Stimulated activated naive CD8-positive, alpha-beta T cell treated with anti-CD3 and anti-CD28 coated beads, Interleukin-15, Interleukin-2, amounts not matched to agents 100 U/mL and 50 U/mL, for 24 hours (primary cell): ENCODE measurements around the gene RXFP3.
"Not testable (repeated sequence)": the region's sequence is repeated elsewhere in the genome, so short reads cannot be mapped to it uniquely, and the experiment has no call there.

ENCODE experiments used
- ATAC-seq: fragments of 150-1000 bp; cut with Tn5 transposase; one replicate; pipeline ENCODE4 v1.10.0; 2021
- DNase-seq: peaks from one replicate; pipeline ENCODE4 v3.0.0; 2021

Gene RXFP3

DNA sequence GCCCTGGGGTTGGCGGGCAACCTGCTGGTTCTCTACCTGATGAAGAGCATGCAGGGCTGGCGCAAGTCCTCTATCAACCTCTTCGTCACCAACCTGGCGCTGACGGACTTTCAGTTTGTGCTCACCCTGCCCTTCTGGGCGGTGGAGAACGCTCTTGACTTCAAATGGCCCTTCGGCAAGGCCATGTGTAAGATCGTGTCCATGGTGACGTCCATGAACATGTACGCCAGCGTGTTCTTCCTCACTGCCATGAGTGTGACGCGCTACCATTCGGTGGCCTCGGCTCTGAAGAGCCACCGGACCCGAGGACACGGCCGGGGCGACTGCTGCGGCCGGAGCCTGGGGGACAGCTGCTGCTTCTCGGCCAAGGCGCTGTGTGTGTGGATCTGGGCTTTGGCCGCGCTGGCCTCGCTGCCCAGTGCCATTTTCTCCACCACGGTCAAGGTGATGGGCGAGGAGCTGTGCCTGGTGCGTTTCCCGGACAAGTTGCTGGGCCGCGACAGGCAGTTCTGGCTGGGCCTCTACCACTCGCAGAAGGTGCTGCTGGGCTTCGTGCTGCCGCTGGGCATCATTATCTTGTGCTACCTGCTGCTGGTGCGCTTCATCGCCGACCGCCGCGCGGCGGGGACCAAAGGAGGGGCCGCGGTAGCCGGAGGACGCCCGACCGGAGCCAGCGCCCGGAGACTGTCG lies 976 bp downstream of the RXFP3 start:
- ATAC-seq (no peak), DNase-seq (no peak)

DNA sequence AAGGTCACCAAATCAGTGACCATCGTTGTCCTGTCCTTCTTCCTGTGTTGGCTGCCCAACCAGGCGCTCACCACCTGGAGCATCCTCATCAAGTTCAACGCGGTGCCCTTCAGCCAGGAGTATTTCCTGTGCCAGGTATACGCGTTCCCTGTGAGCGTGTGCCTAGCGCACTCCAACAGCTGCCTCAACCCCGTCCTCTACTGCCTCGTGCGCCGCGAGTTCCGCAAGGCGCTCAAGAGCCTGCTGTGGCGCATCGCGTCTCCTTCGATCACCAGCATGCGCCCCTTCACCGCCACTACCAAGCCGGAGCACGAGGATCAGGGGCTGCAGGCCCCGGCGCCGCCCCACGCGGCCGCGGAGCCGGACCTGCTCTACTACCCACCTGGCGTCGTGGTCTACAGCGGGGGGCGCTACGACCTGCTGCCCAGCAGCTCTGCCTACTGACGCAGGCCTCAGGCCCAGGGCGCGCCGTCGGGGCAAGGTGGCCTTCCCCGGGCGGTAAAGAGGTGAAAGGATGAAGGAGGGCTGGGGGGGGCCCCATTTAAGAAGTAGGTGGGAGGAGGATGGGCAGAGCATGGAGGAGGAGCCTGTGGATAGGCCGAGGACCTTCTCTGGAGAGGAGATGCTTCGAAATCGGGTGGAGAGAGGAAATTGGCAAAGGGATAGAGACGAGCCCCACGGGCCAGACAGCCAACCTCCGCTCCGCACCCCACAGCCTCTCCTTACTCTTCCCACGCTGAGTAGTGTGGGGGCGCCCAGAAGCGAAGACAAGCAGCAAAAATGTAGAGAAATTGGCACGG lies 1.7 kb downstream of the RXFP3 start:
- ATAC-seq (no peak), DNase-seq (no peak)

DNA sequence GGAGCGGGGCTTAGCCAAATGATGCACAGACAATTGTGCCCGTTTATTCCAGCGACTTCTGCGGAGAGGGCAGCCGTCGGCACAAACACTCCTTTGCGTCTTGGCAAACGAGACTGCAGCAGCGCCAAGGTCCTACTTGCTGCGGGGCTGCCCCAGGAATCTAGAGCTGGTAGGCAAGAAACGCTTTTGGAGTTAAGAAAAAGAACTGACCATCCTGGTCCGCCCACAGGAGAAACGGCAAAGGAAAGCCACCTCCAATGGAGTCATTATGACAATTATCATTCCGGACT lies 2.3 kb downstream of the RXFP3 start:
- ATAC-seq (no peak), DNase-seq (no peak)

DNA sequence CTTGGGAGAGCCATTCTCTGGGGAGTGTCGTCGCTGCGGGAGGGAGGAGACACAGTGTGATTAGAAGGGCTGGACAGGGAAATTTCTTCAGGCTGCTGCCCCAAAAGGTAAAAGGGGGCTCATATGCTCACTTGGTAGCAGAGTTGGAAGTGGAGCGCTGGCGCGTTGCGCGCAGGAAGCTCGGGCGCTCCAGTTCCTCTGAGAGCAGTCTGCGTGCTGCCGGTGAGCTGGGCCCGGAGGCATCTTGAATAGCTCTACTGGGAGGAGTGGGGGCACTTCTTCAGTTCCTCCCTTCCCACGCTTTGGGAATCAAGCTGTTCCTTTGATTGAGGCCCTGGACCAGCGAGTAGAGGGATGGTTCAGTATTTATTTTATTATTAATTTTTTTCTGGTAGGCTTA lies 2.7 kb downstream of the RXFP3 start:
- no peak for DNase-seq

DNA sequence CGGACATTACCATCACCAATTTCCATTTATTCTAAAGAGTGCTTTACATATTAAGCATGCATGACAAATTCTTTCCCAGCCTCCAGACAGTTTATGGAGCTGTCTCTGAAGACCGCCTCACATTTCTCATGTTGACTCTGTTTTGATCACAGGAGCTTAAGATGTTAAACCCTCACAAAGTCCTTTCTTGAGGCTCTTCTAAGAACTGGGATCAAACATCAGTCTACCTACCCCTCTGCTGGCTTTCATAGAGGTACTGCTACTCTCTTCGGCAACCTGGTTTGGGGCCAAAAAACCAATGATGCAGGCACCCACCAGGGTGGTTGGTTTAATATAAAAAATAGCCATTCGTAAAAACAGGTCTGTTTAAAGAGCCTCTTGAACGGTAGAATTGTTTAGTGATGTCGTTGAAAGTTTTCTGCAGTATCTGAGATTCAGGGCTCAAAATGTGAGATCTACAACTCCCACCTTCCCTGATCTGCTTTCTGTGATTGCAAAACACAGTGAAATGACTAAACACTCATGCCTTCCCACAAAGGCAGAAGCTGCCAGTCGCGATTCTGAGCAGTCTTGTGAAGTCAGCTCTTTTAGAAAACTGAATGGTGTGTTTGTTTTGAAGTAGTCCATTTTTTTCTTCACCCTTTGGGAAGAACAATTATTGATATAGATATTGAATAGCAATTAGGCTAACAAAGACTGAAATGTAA lies 3.5 kb downstream of the RXFP3 start:
- ATAC-seq: no peak
- no peak for DNase-seq

More for the DNA sequence above, 2.7 kb downstream of the RXFP3 start:
- ATAC-seq: no peak

DNA sequence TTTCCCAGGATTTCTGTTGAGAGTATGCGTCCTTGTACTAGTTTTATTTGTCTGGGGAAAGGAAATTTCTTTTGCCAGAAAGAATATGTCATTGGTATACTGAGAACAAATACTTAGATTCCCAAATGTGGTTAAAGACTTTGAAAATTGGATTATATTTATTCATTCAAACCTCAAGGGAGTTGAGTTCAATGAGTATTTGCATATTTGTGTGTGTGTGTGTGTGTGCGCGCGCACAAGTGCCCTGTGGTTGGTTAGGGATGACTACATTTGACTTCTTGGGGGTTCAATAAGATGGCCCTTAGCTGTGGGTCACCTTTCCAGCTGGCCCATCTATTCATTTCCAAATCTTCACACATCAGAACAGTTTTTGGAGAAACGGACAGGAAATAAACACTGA lies 4.9 kb downstream of the RXFP3 start:
- no peak for DNase-seq
- no peak for ATAC-seq

DNA sequence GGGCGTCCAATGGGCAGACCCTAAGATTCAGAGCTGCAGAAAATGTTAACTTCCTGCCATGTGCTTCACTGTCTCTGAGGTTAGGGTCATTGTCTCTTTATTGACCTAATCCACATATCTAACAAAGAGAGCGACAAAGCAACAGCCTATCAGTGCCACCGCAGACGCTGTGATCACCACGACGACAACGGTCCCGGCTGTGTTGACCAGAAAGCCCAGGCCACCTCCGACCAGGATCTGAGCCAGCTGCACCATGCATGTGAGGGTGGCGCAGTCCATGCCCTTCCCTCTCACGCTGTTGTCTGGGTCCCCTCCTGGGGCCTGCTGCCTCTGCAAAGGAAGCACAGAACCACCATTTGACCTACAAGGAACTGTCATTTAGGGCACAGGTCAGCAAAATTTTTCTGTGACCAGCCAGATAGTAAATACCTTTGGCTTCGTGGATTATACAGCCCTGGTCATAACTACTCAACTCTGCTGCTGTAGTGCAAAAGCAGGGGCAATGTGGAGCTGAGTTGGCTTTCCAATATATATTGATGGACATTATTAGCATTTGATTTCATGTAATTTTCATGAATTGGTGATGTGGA lies 8.5 kb downstream of the RXFP3 start:
- no peak for ATAC-seq

DNA sequence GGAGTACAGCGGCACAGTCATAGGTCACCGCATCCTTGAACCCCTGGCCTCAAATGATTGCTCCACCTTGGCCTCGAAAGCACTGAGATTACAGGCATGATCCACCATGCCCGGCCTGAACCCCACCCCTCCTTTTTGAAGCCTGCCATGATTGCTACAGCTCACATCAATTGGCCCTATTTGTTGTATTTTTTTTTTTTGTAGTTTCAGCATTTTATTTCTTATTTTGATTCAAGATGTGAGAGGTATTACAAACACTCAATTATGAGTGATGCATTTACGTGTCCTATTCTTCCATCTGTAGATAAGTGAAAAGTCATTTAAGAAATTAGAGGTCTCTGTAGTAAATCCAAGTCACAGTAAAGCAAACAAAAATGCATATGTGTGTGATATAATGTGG lies 16.0 kb downstream of the RXFP3 start:
- not testable (repeated sequence) for ATAC-seq, DNase-seq

More for the DNA sequence above, 8.5 kb downstream of the RXFP3 start:
- DNase-seq: no peak

DNA sequence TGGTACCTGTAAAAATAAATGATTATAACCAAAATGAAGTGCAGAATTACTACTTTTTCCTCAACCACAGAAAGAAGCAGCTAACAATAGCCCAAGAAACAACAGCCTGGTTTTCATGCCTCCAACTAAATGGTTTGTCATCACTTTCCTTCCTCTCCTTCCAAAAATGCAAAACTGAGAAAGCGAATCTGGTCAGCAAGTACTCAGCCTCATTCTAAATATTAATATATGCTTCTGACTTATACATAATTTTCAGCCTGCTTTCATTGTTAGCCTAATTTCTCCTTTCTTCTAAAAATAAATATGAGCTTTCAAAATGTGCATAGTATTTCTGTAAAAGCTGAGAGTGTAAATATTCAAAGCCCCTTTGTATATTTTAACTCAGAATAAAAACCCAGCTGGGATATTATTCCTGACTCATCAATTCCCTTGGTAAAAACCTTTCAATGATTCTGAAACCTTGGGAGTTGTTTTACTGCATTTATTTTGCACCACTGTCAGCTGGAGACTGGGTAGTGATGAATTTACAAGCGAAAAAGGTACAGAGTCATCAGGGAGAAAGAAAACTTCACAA lies 21.5 kb downstream of the RXFP3 start:
- ATAC-seq: no peak

DNA sequence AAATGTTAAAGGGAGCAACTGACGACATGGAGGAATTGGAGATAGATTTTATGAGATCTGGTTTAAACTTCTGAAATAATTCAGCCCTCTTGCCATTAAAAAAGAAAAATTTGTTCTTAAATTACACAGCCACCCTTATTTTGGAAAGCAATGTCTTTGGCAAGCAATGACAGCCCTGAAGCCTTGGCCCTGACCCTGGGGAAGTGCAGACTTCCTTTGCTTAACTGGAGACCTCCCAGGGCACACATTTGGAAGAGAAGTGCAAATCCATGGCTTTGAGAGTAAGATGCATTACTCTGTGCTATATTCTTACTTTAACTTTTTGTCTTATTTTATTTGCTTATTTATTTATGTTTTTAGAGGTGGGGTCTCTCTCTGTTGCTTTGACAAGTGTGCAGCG lies 22.0 kb downstream of the RXFP3 start:
- ATAC-seq: no peak
- DNase-seq: no peak

More for the DNA sequence above, 21.5 kb downstream of the RXFP3 start:
- DNase-seq: no peak

DNA sequence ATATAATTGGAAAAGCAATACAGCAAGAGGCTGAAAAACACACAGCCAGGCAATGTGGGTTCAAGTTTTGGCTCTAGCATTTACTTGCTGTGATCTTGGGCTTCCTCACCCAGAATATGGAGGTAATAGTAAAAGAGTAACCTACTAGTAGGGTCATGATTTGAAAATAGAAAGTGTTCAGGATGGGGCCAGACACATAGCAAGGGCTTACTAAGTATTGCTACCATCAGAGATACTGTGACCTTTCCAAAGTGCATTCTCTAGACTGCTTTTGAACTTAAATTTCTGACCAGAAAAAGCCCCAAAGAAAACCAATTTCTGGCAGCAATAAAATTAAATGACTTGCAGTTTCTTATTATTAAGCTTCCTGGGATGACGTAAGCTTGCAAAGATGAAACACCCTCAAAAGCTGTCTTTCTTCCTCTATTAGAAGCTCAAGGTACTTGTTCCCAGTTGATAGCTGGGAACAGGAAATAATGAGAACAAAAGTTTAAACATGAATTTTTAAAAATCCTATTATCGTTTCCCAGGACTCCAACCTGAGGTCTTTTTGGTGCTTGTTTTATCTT lies 28.0 kb downstream of the RXFP3 start:
- DNase-seq (no peak), ATAC-seq (peak; percentile 61)

DNA sequence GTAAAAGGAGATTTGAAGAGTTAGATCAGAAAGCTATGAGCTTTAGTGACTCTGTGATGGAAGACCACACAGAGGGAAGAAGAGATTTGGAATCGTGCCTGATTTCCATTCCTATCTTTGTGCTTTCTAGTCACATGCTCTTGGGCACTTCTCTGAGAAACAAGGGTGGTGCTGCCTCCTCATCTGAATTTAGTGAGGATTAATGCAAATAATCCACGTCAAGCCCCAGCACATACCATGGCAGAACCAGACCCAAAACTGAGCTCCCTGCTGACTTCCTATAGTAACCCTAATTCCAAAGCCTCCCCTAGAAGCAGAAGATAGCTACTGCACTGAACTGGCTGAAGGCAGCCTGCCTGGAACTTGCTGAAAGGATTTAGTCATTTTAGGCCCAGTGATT lies 30.6 kb downstream of the RXFP3 start:
- DNase-seq: no peak
- no peak for ATAC-seq

DNA sequence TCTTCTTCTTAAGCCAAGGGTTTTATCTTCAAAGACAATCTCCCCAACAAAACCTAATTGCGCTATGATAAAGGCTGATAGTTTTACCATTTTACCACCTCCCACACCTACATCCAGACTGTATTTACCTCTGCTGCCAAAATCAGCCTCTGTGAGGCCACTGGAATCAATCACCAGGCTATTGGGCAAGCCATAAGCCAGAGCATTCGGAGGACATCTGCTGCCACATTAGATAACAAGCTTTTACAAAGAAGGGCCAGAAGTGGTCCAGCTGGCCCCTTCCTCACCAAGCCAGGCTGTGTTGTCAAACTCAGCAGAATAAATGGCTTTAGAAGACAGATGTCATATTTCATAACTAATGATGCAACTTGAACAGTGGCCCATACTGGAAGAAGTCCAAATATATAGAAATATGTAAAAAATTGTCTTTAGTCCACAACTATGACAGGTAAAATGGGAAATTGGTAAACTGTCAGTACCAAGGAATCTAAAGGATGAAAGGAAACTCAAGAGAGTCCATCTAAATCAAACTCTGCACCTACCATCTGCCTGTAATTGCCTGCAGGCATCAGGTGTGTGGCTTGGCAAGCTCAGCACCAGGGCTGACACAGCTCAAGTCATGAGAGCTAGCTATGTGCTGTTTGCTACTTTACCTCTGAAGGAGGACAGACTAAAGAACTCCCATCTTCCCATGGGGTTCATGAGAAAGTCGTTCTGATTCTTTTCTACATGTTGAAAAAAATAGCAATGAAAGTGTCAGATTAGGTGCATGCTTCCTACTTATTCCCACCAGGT lies 32.2 kb downstream of the RXFP3 start:
- DNase-seq (no peak), ATAC-seq (no peak)

DNA sequence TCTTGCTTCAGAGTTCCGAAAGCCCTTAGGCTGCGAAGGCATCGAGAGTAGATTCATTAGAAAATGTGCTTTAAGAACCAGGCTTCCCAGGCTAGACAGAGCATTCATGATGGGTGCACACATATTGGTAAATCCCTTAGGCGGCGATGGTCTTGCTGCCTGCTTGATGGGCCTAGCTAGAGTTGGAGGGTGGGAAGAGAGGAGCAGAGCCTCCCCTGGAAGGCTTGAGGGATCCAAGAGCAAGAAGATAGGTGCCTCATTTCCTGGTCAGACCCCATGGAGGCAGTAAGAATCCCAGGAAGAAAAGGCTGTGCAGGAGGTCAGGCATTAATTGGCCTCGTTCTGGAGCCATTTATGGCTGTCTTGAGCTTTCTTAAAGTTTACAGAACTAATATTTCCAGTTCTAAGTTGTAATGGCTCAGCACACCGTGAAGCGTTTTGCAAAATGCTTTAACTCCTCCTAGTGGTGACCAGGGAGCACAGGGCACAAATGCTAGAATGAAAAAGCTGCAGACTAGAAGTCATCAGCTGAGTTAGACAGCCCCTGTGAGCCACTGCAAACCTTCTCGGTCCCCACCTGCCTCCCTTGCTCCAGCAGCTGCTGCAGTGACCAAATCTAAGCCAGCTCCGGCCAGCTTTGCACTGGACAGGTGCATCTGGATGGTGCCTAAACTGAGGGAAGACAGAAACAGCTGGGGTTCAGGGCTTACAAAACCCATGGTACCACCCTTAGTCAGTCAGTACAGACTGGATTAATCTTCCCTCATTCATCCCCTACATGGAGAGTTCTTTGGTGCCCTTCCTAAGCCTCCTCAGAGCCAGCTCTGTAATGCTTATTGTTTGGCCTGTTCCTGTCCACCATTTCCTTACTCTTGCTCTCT lies 33.6 kb downstream of the RXFP3 start:
- ATAC-seq: peak; percentile 32
- DNase-seq: no peak

DNA sequence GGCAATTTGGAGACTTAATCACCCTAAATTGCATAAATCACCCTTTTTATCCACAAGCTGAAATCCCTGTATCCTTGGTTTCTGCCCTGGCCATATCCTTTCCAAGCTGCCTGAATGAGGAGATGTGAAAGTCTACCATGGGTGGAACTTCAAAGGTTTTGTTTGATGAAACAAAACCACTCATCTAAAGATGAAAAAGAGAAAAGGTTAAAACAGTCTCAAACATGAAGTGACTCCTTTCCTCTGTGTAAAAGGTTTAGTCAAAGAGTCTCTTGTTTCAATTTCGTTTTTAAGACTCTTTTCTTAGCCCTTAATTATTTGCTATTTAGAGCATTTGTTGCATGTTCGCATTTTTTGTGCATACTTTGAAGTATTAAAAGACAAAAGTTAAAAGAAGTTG lies 37.1 kb downstream of the RXFP3 start:
- DNase-seq: no peak
- peak; percentile 55 for ATAC-seq

DNA sequence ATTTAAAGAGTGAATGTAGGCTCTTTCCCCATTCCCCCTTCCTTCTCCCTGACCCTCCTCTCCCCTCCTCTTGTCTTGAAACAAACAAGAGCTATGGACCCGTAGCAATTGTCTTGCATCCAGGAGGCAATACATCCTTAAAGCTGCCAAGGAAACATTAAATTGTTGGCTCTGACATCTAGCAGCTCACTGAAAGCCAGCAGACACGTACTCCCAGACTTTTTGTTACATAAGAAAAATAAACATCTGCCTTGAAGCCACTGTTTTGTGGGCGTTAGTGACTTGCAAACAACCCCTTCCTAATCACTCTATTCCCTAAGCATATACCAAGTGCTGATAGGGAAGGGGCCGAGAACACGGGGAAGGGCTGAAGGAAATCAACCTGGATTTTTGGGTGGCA lies 39.7 kb downstream of the RXFP3 start:
- no peak for ATAC-seq
- no peak for DNase-seq

DNA sequence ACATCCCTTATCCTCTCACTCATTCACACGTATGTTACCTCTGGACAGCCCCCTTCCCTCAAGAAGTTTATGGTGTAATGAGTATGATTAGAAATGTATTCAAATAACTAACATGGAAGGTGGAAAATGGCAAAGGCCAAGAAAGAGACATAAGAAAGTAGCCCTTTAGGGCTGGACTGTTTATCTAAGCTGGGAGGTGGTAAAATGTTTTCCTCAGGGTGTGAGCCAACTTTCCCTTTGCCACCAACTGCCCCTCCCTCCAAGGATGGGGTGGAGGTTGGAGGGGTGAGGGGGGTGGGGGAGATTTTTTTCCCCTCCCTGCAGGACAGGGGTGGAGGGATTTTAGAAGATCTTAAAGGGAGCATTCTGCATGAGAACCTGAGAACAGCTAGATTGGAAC lies 40.1 kb downstream of the RXFP3 start:
- ATAC-seq: no peak
- DNase-seq: no peak

DNA sequence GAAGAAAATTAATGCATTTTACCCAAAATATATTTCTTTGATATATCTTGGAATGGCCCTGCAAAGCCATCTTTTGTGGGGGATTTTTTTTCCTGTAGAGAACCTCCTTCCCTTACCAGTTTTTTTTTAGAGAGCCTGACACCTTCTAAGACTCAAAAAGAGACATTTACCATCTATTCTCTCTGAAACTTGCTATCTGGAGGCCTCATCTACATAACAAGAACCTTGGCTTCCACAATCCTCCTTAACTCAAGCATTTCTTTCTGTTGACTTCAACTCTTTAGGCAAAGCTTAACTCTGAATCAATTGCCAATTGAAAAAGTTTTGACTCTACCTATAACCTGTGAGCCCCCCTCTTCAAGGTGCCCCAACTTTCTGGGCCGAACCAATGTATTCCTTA lies 42.1 kb downstream of the RXFP3 start:
- ATAC-seq: no peak
- no peak for DNase-seq

DNA sequence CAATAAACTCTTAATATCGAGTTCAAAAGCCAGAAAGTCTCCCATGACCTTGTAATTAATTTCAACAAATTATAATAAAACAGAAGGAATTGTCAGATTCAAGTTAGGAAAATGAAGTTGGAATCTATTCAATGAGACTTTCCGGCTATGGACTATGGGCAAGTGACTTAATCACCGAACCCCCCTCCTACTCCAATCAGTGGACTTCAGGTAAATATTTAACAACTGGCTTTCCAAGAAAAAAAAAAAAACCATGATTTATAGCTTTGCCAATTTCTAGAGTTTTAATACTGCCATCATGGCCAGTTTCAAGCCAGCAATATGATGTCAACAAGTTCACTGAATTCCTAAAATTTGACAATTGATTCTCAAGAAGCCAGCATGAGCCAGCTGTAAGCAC lies 43.8 kb downstream of the RXFP3 start:
- DNase-seq (no peak), ATAC-seq (no peak)

DNA sequence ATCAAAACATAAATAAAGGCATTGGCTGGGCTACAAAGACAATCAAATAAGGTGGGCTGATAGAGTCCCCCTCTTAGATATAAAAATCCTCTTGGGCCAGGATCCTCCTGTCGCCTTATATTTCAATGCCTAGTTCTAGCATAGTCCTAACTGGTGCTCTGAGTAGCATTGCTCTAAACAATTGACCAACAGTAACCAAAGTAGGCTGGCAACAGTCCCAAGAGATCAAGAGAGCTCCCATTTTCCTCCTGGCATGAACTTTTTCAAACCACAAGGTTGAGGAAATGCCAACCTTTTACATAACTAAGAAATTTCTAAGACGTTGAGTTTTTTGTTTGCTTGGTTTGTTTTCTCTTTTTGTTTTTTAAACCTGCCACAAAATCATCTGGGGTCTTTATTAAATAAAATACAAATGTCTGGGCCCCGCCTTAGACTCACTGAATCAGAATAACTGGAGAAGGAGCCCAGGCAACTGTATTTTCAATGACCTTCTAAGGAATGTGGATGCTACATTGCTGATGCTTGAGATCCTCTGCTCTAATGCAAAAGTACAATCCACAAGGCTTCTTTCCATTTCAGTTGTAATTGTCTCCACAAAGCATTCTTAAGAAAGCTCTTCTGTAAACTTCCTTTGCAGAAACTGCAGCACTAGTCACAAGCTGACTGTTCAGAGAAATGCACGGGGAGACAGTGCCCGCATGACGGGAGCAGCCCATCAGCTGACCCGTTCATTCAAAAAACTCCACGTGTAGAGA lies 45.4 kb downstream of the RXFP3 start:
- DNase-seq (no peak), ATAC-seq (no peak)
